WTC11 (cell line): Measurements from ENCODE around the gene CRADD. TPM values are rescaled to one million over a fixed set of nuclear protein-coding genes. Genes with fewer than 3 reads are reported as not detected.
"Not testable (repeated sequence)": the region's sequence is repeated elsewhere in the genome, so short reads cannot be mapped to it uniquely, and the experiment has no call there.

Source experiments
- ATAC-seq: fragments of 200-7000 bp; cut with Tn5 transposase; 2 replicates; pipeline ENCODE4 v1.10.0; 2021; ENCODE audit warnings: mild to moderate bottlenecking, moderate library complexity
- CTCF ChIA-PET: fragments of 300-600 bp; sonication (Branson Sonifier 250); formaldehyde crosslinking; loops from one replicate; lab custom pipeline; 2021; ENCODE audit warnings: antibody characterized with exemption; lab: Charles Lee
- POLR2A ChIA-PET: fragments of 350-600 bp; sonication (Branson Sonifier 250); formaldehyde crosslinking; loops from one replicate; lab custom pipeline; 2021; ENCODE audit warnings: antibody characterized with exemption; lab: Charles Lee
- DNase-seq: peaks from one replicate; pipeline ENCODE4 v3.0.0; 2021; ENCODE audit warnings: low spot score
- H3K27ac Mint-ChIP-seq: 2 replicates; pipeline ENCODE4 v1.8.0; 2021; ENCODE audit warnings: mixed read lengths
- H3K27me3 Mint-ChIP-seq: 2 replicates; pipeline ENCODE4 v1.8.0; 2021; ENCODE audit warnings: low read depth, mild to moderate bottlenecking, moderate library complexity, mixed read lengths
- H3K36me3 Mint-ChIP-seq: 2 replicates; pipeline ENCODE4 v1.8.0; 2021; ENCODE audit warnings: mixed read lengths
- H3K4me1 Mint-ChIP-seq: 2 replicates; pipeline ENCODE4 v1.8.0; 2022; ENCODE audit warnings: mixed read lengths
- H3K4me3 Mint-ChIP-seq: 2 replicates; pipeline ENCODE4 v1.8.0; 2021; ENCODE audit warnings: mild to moderate bottlenecking, moderate library complexity, mixed read lengths
- H3K9me3 Mint-ChIP-seq: 2 replicates; pipeline ENCODE4 v1.8.0; 2021; ENCODE audit warnings: mixed read lengths
- GRHL2 ChIP-seq: fragments of 250-450 bp; sonication (Bioruptor Pico); IDR thresholded peaks from 2 replicates; pipeline ENCODE4 v1.8.0; 2022; ENCODE audit warnings: mild to moderate bottlenecking, moderate library complexity; ENCODE audit not compliant: insufficient replicate concordance, severe bottlenecking
- JAZF1 ChIP-seq: fragments of 250-450 bp; sonication (Bioruptor Pico); IDR thresholded peaks from 2 replicates; pipeline ENCODE4 v1.9.0; 2021; ENCODE audit warnings: moderate library complexity, mild to moderate bottlenecking, inconsistent platforms
- NFYB ChIP-seq: sonication (generic); formaldehyde crosslinking; conservative IDR thresholded peaks from 2 replicates; pipeline ENCODE4 v1.8.0; 2022; ENCODE audit warnings: low read depth, missing genetic modification reagents
- TEAD4 ChIP-seq: sonication (generic); formaldehyde crosslinking; IDR thresholded peaks from 2 replicates; pipeline ENCODE4 v1.8.0; 2022; ENCODE audit warnings: mild to moderate bottlenecking, missing genetic modification reagents
- TP53 ChIP-seq: sonication (generic); formaldehyde crosslinking; IDR thresholded peaks from 2 replicates; pipeline ENCODE4 v1.8.1; 2023; ENCODE audit warnings: mild to moderate bottlenecking, missing genetic modification reagents
- ZBTB21 ChIP-seq: sonication (generic); formaldehyde crosslinking; IDR thresholded peaks from 2 replicates; pipeline ENCODE4 v1.8.1; 2023; ENCODE audit warnings: mild to moderate bottlenecking, missing genetic modification reagents, borderline replicate concordance
- ZNF263 ChIP-seq: sonication (generic); formaldehyde crosslinking; IDR thresholded peaks from 2 replicates; pipeline ENCODE4 v1.8.1; 2022; ENCODE audit warnings: low read depth, mild to moderate bottlenecking, moderate library complexity, missing genetic modification reagents
- total RNA-seq: library from RNA; stranded (reverse); gene quantifications from 3 replicates; pipeline ENCODE4 v1.2.3, GENCODE V29; 2021
- TF ChIP-seq, protein P1 (sequence below): sonication (generic); formaldehyde crosslinking; IDR thresholded peaks from 2 replicates; pipeline ENCODE4 v1.8.0; 2023; ENCODE audit warnings: mild to moderate bottlenecking, missing genetic modification reagents
- TF ChIP-seq, protein P2 (sequence below): sonication (generic); formaldehyde crosslinking; IDR thresholded peaks from 2 replicates; pipeline ENCODE4 v1.8.0; 2022; ENCODE audit warnings: mild to moderate bottlenecking, missing genetic modification reagents
- TF ChIP-seq, protein P3 (sequence below): sonication (generic); formaldehyde crosslinking; IDR thresholded peaks from 2 replicates; pipeline ENCODE4 v1.8.1; 2023; ENCODE audit warnings: mild to moderate bottlenecking, missing genetic modification reagents
- TF ChIP-seq, protein P4 (sequence below): sonication (generic); formaldehyde crosslinking; conservative IDR thresholded peaks from 2 replicates; pipeline ENCODE4 v1.8.1; 2022; ENCODE audit warnings: mild to moderate bottlenecking, missing genetic modification reagents
- TF ChIP-seq, protein P5 (sequence below): sonication (generic); formaldehyde crosslinking; IDR thresholded peaks from 2 replicates; pipeline ENCODE4 v1.8.1; 2022; ENCODE audit warnings: low read depth, mild to moderate bottlenecking, moderate library complexity, missing genetic modification reagents, borderline replicate concordance
- TF ChIP-seq, protein P6 (sequence below): sonication (generic); formaldehyde crosslinking; IDR thresholded peaks from 2 replicates; pipeline ENCODE4 v1.8.1; 2023; ENCODE audit warnings: mild to moderate bottlenecking, missing genetic modification reagents, borderline replicate concordance
- TF ChIP-seq, protein P7 (sequence below): sonication (generic); formaldehyde crosslinking; IDR thresholded peaks from 2 replicates; pipeline ENCODE4 v1.8.1; 2022; ENCODE audit warnings: low read depth, missing genetic modification reagents, borderline replicate concordance

The CRADD gene
- total RNA-seq, 1 experiment from 2014 or later: 11.6 TPM

DNA sequence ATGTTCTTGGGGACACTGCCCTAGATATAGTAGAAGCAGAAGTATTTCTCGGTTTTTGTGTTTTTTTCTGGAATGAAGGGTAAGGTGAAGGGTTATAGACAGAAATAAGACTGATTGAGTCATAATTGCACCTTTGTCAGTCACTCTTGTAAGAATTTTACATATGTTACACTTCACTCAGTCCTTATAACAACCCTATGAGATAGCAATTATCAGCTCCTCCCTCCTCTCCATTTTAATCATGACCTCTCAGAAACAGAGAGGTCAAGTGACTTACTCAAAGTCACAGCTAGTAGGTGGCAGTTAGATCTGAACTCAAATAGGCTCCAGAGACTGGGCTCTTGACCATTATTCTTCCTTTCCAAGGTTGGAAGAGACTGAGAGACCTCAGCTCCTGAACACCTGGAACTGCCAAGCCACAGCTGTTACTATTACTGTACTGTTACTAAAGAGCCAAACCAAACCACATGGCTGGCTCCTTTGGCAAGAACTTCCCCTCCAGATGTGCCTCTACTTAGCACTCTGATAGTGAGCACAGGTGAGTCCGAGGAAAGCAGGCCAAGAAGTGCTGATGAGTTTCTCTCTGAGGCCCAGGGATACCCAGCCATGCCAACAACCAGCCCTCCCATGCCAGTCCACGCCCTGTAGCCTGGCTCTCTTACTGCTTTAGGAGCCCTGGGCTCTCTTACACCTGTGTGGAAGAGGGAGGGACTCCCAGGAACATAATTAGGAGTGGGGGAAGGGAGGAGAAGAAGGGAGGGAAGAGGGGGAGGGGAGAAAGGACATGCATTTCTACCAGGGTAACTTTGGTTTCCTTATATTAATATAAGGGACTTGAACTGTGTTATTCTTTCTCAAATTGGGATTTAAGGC lies 121.3 kb downstream of the CRADD start:
- Mint-ChIP-seq H3K27ac (no peak overlapping the region), H3K4me1 (peaks cover 29% of the 10 kb centered on the region), H3K36me3 (no peaks in the 10 kb centered on the region), H3K4me3 (no peak overlapping the region), H3K9me3 (peaks cover 6% of the 10 kb centered on the region), H3K27me3 (no peaks in the 10 kb centered on the region)
- ChIA-PET POLR2A (interaction anchor here (0.6 kb wide), 1 partner anchor 276 kb away, joined by 4 read pairs; no protein-coding TSS in a partner anchor), CTCF (no interaction called here)
- peak; percentile 71 for ATAC-seq
- TF ChIP-seq GRHL2 (CRISPR knock-in tag) (no peak), JAZF1 (CRISPR knock-in tag) (no peak)
- TF ChIP-seq, protein P1, sequence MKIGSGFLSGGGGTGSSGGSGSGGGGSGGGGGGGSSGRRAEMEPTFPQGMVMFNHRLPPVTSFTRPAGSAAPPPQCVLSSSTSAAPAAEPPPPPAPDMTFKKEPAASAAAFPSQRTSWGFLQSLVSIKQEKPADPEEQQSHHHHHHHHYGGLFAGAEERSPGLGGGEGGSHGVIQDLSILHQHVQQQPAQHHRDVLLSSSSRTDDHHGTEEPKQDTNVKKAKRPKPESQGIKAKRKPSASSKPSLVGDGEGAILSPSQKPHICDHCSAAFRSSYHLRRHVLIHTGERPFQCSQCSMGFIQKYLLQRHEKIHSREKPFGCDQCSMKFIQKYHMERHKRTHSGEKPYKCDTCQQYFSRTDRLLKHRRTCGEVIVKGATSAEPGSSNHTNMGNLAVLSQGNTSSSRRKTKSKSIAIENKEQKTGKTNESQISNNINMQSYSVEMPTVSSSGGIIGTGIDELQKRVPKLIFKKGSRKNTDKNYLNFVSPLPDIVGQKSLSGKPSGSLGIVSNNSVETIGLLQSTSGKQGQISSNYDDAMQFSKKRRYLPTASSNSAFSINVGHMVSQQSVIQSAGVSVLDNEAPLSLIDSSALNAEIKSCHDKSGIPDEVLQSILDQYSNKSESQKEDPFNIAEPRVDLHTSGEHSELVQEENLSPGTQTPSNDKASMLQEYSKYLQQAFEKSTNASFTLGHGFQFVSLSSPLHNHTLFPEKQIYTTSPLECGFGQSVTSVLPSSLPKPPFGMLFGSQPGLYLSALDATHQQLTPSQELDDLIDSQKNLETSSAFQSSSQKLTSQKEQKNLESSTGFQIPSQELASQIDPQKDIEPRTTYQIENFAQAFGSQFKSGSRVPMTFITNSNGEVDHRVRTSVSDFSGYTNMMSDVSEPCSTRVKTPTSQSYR (CRISPR knock-in tag): peak; percentile 31; the same call in 1 of the 2 replicates
- no peak for DNase-seq

DNA sequence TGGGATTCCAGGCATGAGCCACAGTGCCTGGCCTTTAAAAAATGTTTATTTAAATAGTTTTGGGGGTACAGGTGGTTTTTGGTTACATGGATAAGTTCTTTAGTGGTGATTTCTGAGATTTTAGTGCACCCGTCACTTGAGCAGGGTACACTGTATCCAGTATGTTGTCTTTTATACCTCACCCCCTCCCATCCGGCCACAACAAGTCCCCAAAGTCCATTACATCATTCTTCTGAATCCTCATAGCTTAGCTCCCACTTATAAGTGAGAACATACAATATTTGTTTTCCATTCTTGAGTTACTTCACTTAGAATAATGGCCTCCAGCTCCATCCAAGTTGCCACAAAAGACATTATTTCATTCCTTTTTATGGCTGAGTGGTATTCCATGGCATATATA lies 124.5 kb downstream of the CRADD start:
- H3K9me3 Mint-ChIP-seq, H3K27me3 Mint-ChIP-seq, H3K4me3 Mint-ChIP-seq, H3K36me3 Mint-ChIP-seq, ATAC-seq, DNase-seq, POLR2A ChIA-PET, H3K27ac Mint-ChIP-seq: not testable (repeated sequence)
- CTCF ChIA-PET: interaction anchor here (2.1 kb wide), 1 partner anchor 300 kb away, joined by 14 read pairs; no protein-coding TSS in a partner anchor
- H3K4me1 Mint-ChIP-seq: peaks cover 31% of the 10 kb centered on the region

DNA sequence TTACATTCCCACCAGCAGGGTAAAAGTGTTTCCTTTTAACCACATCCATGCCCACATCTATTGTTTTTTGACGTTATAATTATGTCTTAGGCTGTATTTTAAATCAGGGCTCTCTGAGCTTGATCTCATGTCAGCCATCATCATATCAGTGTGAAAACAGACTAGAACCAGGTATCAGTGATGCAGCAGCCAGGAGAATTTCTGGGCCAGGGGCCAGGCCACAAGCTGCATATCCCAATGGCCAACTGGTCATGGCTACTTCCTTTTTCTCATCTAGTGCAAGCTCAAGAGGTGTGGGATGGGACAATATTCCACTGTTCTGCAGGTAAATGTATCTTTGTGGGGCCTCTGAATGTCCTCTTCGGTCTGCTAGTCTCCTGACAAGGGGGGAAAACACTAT lies 125.1 kb downstream of the CRADD start:
- CTCF ChIA-PET: interaction anchor here (0.6 to 2.1 kb wide), 6 partner anchors 18 to 299 kb away, joined by 3 to 14 read pairs (median 4); no protein-coding TSS in a partner anchor
- DNase-seq (no peak), ATAC-seq (no peak)
- Mint-ChIP-seq H3K27ac (no peak overlapping the region), H3K27me3 (no peaks in the 10 kb centered on the region), H3K9me3 (peaks cover 6% of the 10 kb centered on the region), H3K4me1 (peaks cover 31% of the 10 kb centered on the region), H3K4me3 (no peak overlapping the region), H3K36me3 (no peaks in the 10 kb centered on the region)
- POLR2A ChIA-PET: interaction anchor here (1.2 kb wide), 1 partner anchor 233 kb away, joined by 3 read pairs; no protein-coding TSS in a partner anchor
- TF ChIP-seq, protein P2, sequence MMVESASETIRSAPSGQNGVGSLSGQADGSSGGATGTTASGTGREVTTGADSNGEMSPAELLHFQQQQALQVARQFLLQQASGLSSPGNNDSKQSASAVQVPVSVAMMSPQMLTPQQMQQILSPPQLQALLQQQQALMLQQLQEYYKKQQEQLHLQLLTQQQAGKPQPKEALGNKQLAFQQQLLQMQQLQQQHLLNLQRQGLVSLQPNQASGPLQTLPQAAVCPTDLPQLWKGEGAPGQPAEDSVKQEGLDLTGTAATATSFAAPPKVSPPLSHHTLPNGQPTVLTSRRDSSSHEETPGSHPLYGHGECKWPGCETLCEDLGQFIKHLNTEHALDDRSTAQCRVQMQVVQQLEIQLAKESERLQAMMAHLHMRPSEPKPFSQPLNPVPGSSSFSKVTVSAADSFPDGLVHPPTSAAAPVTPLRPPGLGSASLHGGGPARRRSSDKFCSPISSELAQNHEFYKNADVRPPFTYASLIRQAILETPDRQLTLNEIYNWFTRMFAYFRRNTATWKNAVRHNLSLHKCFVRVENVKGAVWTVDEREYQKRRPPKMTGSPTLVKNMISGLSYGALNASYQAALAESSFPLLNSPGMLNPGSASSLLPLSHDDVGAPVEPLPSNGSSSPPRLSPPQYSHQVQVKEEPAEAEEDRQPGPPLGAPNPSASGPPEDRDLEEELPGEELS (CRISPR knock-in tag): no peak
- TF ChIP-seq, protein P3, sequence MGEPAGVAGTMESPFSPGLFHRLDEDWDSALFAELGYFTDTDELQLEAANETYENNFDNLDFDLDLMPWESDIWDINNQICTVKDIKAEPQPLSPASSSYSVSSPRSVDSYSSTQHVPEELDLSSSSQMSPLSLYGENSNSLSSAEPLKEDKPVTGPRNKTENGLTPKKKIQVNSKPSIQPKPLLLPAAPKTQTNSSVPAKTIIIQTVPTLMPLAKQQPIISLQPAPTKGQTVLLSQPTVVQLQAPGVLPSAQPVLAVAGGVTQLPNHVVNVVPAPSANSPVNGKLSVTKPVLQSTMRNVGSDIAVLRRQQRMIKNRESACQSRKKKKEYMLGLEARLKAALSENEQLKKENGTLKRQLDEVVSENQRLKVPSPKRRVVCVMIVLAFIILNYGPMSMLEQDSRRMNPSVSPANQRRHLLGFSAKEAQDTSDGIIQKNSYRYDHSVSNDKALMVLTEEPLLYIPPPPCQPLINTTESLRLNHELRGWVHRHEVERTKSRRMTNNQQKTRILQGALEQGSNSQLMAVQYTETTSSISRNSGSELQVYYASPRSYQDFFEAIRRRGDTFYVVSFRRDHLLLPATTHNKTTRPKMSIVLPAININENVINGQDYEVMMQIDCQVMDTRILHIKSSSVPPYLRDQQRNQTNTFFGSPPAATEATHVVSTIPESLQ (CRISPR knock-in tag): no peak
- TF ChIP-seq, protein P4, sequence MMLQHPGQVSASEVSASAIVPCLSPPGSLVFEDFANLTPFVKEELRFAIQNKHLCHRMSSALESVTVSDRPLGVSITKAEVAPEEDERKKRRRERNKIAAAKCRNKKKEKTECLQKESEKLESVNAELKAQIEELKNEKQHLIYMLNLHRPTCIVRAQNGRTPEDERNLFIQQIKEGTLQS (CRISPR knock-in tag): no peak
- TF ChIP-seq ZNF263 (CRISPR knock-in tag): no peak
- no peak for TF ChIP-seq NFYB (CRISPR knock-in tag)
- TF ChIP-seq, protein P5, sequence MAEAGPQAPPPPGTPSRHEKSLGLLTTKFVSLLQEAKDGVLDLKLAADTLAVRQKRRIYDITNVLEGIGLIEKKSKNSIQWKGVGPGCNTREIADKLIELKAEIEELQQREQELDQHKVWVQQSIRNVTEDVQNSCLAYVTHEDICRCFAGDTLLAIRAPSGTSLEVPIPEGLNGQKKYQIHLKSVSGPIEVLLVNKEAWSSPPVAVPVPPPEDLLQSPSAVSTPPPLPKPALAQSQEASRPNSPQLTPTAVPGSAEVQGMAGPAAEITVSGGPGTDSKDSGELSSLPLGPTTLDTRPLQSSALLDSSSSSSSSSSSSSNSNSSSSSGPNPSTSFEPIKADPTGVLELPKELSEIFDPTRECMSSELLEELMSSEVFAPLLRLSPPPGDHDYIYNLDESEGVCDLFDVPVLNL (CRISPR knock-in tag): no peak
- no peak for TF ChIP-seq TP53 (CRISPR knock-in tag)
- no peak for TF ChIP-seq TEAD4
- TF ChIP-seq, protein P6, sequence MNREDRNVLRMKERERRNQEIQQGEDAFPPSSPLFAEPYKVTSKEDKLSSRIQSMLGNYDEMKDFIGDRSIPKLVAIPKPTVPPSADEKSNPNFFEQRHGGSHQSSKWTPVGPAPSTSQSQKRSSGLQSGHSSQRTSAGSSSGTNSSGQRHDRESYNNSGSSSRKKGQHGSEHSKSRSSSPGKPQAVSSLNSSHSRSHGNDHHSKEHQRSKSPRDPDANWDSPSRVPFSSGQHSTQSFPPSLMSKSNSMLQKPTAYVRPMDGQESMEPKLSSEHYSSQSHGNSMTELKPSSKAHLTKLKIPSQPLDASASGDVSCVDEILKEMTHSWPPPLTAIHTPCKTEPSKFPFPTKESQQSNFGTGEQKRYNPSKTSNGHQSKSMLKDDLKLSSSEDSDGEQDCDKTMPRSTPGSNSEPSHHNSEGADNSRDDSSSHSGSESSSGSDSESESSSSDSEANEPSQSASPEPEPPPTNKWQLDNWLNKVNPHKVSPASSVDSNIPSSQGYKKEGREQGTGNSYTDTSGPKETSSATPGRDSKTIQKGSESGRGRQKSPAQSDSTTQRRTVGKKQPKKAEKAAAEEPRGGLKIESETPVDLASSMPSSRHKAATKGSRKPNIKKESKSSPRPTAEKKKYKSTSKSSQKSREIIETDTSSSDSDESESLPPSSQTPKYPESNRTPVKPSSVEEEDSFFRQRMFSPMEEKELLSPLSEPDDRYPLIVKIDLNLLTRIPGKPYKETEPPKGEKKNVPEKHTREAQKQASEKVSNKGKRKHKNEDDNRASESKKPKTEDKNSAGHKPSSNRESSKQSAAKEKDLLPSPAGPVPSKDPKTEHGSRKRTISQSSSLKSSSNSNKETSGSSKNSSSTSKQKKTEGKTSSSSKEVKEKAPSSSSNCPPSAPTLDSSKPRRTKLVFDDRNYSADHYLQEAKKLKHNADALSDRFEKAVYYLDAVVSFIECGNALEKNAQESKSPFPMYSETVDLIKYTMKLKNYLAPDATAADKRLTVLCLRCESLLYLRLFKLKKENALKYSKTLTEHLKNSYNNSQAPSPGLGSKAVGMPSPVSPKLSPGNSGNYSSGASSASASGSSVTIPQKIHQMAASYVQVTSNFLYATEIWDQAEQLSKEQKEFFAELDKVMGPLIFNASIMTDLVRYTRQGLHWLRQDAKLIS: no peak
- TF ChIP-seq ZBTB21 (CRISPR knock-in tag): no peak
- TF ChIP-seq, protein P7, sequence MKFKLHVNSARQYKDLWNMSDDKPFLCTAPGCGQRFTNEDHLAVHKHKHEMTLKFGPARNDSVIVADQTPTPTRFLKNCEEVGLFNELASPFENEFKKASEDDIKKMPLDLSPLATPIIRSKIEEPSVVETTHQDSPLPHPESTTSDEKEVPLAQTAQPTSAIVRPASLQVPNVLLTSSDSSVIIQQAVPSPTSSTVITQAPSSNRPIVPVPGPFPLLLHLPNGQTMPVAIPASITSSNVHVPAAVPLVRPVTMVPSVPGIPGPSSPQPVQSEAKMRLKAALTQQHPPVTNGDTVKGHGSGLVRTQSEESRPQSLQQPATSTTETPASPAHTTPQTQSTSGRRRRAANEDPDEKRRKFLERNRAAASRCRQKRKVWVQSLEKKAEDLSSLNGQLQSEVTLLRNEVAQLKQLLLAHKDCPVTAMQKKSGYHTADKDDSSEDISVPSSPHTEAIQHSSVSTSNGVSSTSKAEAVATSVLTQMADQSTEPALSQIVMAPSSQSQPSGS (CRISPR knock-in tag): no peak
- no peak for TF ChIP-seq JAZF1 (CRISPR knock-in tag)
